Testis (tissue), 3 donors: ENCODE measurements around the gene PRDX2. TPM values are rescaled to one million over a fixed set of nuclear protein-coding genes. Genes with fewer than 3 reads are reported as not detected.

Experiments used
- DNase-seq: peaks from one replicate; pipeline ENCODE4 v3.0.0-alpha.2; 2019
- H3K27ac ChIP-seq, 2 donors: fragments of 200-600 bp; sonication (generic); one replicate each; pipeline ENCODE4 v1.5.1; 2019
- H3K27me3 ChIP-seq: fragments of 200-600 bp; sonication (generic); one replicate; pipeline ENCODE4 v1.5.1; 2019
- H3K36me3 ChIP-seq: fragments of 200-600 bp; sonication (generic); one replicate; pipeline ENCODE4 v1.5.1; 2017; ENCODE audit warnings: low read depth; ENCODE audit errors: missing control alignments
- H3K4me1 ChIP-seq: fragments of 200-600 bp; sonication (generic); one replicate; pipeline ENCODE4 v1.5.1; 2019
- H3K4me3 ChIP-seq, 2 donors: fragments of 200-600 bp; sonication (generic); one replicate each; pipeline ENCODE4 v1.5.1; 2017 to 2019
- H3K9me3 ChIP-seq: fragments of 200-600 bp; sonication (generic); one replicate; pipeline ENCODE4 v1.5.1; 2017
- CTCF ChIP-seq, 3 experiments: fragments of 450-650 bp in 2 of 3; fragments of 200-600 bp in 1 of 3; sonication (generic) in 1 of 3; IDR thresholded peaks; one replicate each; pipeline ENCODE4 v1.5.1; 2016 to 2019; ENCODE audit warnings: antibody characterized with exemption in 3 of 3, mild to moderate bottlenecking in 2 of 3, moderate library complexity in 1 of 3
- POLR2A ChIP-seq: fragments of 450-650 bp; IDR thresholded peaks from one replicate; pipeline ENCODE4 v1.6.1; 2017; ENCODE audit warnings: antibody characterized with exemption, mild to moderate bottlenecking, moderate library complexity
- WGBS, 2 donors: methylation state at CpG; one replicate each; pipeline ENCODE4 v1.1.5; 2018; 5-methylcytosine and 5-hydroxymethylcytosine counted together
- intact Hi-C: fragments of 100-400 bp; cut with DNase I; formaldehyde crosslinking; loops from one replicate; pipeline ENCODE4 v1.15.1; 2023; ENCODE audit warnings: low total_unique reads
- polyA plus RNA-seq: library from polyadenylated mRNA; stranded (reverse); fragments of 350-450 nt; fragmentation: Illumina TruSeq; extraction: RNeasy Lipid Tissue Mini Kit (QIAGEN cat#74804); gene quantifications from one replicate; pipeline ENCODE4 v1.2.3, GENCODE V29; 2014; ENCODE audit warnings: low read depth, low replicate concordance; ENCODE audit not compliant: insufficient read depth
- total RNA-seq, 2 donors: library from RNA; depleted of rRNA; stranded (reverse); fragments of >200 nt; gene quantifications; one replicate each; pipeline ENCODE4 v1.2.3, GENCODE V29; 2016

The PRDX2 gene
- total and polyA plus RNA-seq, 3 donors from 2014 or later: 72.1 to 117 (median 87.1) TPM

DNA sequence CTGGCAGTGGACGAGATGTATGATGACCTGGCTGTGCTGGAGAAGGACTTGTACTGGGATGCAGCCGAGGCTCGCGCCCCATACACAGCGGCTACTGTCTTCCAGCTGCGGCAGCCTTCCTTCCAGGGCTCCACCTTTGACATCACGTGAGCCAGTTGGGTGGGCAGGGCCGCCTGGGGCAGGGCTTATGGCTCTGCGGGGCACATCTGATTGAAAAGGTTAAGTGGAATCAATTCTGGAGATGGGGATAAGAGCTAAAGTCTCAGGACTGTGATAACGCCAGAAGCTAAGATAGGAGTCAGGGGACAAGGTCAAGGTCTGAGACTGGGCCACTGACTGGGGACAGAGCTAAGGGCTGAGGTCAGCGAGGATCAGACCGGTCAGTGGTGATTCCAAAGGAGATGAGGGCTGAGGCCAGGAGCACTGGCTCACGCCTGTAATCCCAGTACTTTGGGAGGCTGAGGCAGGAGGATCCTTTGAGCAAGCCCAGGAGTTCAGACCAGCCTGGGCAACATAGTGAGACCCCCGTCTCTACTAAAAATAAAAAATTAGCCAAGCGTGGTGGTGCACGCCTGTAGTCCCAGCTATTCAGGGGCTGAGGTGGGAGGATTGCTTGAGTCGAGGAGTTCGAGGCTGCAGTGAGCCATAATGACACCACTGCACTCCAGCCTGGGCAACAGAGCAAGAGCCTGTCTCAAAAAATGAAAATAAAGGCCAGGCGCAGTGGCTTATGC, 45.3 kb downstream of the PRDX2 start:
- Histone ChIP-seq H3K36me3 (no peaks in the 10 kb centered on the region), H3K9me3 (no peaks in the 10 kb centered on the region), H3K27me3 (no peaks in the 10 kb centered on the region), H3K4me3 (no peak overlapping the region), H3K4me1 (peaks cover 2% of the 10 kb centered on the region), H3K27ac (no peak overlapping the region)
- no peak for DNase-seq
- intact Hi-C loops: no loop called here
- no peak for TF ChIP-seq POLR2A
- no peak for TF ChIP-seq CTCF (IDR thresholded peaks at IDR 0.05)
- 84 to 86% methylated on average over 16 to 19 of the region's 19 CpGs for WGBS, 2 donors

DNA sequence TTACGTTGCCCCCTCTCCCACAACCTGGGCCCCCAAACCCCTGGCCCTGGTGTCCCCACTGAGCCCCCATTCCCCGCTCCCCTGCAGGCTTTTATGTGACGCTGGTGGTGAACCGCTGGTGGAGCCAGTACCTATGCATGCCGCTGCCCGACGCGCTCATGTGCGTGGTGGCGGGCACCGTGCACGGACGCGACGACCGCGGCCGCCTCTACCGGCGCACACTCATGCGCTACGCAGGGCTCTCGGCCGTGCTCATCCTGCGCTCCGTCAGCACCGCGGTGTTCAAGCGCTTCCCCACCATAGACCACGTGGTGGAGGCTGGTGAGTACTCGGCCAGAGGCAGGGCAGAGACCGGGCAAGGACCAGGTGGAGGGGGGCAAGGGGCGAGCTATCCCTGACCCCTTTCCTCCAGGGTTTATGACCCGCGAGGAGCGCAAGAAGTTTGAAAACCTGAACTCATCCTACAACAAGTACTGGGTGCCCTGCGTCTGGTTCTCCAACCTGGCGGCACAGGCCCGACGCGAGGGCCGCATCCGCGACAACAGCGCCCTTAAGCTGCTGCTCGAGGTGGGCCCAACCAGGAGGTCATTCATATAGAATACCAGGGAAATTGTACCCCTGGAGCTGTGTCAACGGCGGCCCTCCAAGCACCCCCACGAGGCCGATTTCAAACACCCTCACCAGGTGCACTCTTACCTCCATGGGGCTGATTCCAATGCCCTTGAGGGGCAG, 47.0 kb downstream of the PRDX2 start:
- no peak overlapping the region for H3K4me3 ChIP-seq
- no peak for DNase-seq
- peaks cover 7% of the 10 kb centered on the region for H3K4me1 ChIP-seq
- H3K27ac ChIP-seq: no peak overlapping the region
- H3K9me3 ChIP-seq: no peaks in the 10 kb centered on the region
- H3K36me3 ChIP-seq: no peaks in the 10 kb centered on the region
- no peaks in the 10 kb centered on the region for H3K27me3 ChIP-seq
- 58 to 61% methylated on average over 26 to 50 of the region's 50 CpGs for WGBS, 2 donors
- intact Hi-C loops: no loop called here
- TF ChIP-seq CTCF (IDR thresholded peaks at IDR 0.05) (no peak), POLR2A (no peak)

DNA sequence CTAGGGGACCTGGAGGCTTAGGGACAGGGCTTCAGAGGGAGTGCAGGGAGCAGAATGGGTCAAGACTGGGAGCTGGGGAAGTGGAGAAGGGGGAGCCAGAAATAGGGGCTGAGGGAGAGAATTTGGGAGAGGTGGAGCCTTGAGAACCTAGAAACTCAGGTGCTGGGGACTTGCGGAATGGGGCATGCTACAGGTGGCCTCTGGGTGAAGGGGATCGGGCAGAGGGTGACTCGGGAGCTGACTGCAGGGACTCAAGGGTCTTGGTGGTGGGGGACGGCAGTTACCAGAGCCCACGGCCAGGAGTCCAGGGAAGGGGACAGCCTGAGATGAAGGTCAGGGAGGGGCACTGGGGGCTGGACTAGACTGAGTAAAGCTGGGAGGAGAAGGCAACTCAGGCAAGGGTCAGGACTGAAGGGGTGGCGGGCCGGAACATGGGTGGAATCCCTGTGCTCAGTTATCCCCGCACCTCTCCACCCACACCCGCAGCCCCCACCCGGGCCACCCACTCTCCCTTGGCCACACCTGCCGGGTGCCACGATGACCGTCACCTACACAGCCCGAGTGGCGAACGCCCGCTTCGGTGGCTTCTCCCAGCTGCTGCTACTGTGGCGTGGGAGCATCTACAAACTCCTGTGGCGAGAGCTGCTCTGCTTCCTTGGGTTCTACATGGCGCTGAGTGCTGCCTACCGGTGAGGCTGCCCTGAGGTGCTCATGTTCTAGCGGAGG, 49.4 kb downstream of the PRDX2 start:
- Histone ChIP-seq H3K36me3 (no peaks in the 10 kb centered on the region), H3K27me3 (no peaks in the 10 kb centered on the region), H3K27ac (no peak overlapping the region), H3K4me1 (peaks cover 5% of the 10 kb centered on the region), H3K9me3 (no peaks in the 10 kb centered on the region), H3K4me3 (no peak overlapping the region)
- TF ChIP-seq CTCF (IDR thresholded peaks at IDR 0.05) (no peak), POLR2A (no peak)
- 83 to 87% methylated on average over 18 to 23 of the region's 23 CpGs for WGBS, 2 donors
- no peak for DNase-seq
- intact Hi-C loops: no loop called here

DNA sequence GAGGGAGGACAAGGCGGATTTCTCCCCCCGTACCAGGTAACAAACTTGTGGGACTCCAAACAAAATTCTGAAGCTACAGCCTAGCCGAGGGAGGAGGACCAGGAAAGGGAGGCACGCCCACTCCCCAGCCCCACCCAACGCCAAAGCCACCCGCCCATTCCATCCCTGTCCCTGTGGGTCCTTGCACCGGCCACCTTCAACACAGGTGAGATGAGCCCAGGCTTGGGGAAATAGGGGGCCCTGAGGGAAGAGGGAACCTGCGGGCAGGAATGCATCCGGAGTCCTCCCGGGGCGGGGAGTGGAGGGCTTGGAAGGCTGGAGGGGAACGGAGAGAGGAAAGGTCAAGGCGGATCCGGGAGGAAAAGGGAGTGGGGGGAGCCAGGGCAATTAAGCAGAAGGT, 50.0 kb downstream of the PRDX2 start, which contains the start of gene BEST2:
Gene BEST2, plus strand, starts transcription at position 157 of the 400 bp plus-strand sequence. CDS start 802 bp downstream, outside the sequence.
- Histone ChIP-seq H3K36me3 (no peaks in the 10 kb centered on the region), H3K4me3 (no peak within 1 kb of the TSS), H3K27me3 (no peaks in the 10 kb centered on the region), H3K9me3 (no peaks in the 10 kb centered on the region), H3K27ac (no peak within 1 kb of the TSS), H3K4me1 (peaks cover 5% of the 10 kb centered on the region)
- WGBS, 2 donors: 61 to 70% methylated on average over 14 of the region's 14 CpGs
- no peak for TF ChIP-seq POLR2A
- no peak for TF ChIP-seq CTCF (IDR thresholded peaks at IDR 0.05)
- DNase-seq: no peak
- intact Hi-C loops: no loop called here
